Measurements from ENCODE around the gene ATRIP.

GRCh38 chr3:48504051-48504946, 57.8 kb downstream of the ATRIP start, which contains the start of gene SHISA5:
- TF ChIP-seq CTCF (conservative IDR thresholded peaks at IDR 0.05; ENCODE audit: low read depth, low read length) (no peak), EZH2 (IDR thresholded peaks at IDR 0.05; ENCODE audit: low read length, unreplicated experiment) (no peak), EZH2phosphoT487 (IDR thresholded peaks at IDR 0.05; ENCODE audit: borderline replicate concordance, low read length) (no peak)

Measured in PC-3 (cell line).